ENCODE data around the gene ARRDC4. TPM values are rescaled to one million over a fixed set of nuclear protein-coding genes. Genes with fewer than 3 reads are reported as not detected.

Gene ARRDC4
- polyA plus RNA-seq, 1 of the 3 experiments (the other 2 are of a cell fraction): 2.3 TPM

DNA sequence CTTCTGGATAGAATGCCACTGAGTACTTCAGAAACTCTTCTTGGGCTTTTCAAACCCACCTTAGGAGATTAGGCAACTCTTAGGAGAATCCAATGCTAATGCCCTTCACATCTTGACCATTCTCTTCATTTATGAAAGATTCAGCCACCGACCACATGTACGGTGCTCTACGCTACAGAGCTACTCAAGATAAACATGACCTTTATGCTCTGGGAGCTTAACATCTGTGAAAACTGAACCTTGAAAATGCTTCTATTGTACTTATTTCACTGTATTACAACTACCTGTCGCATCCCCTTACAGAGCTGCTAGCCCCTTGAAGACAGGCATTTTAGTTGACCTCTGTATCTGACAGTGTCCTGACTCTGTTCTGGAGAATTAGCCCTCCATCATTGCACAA, 19.5 kb upstream of the ARRDC4 start:
- Histone ChIP-seq H3K79me2 (ENCODE audit: insufficient read depth) (no peaks in the 10 kb centered on the region), H3K9ac (no peak overlapping the region), H3K27me3 (ENCODE audit: insufficient read depth) (peaks cover 10% of the 10 kb centered on the region; the same call in 1 of the 2 replicates), H3K4me2 (no peak overlapping the region), H2AFZ (ENCODE audit: low read depth) (no peak overlapping the region), H3K4me1 (ENCODE audit: control insufficient read depth in 1 of 2, insufficient read depth in 2 of 2, low read depth in 1 of 2, low read length in 1 of 2) (no peaks in the 10 kb centered on the region), H4K20me1 (ENCODE audit: insufficient read depth) (no peaks in the 10 kb centered on the region), H3K9me3 (no peaks in the 10 kb centered on the region), H3K9me2 (no peaks in the 10 kb centered on the region), H3F3A (replicated peaks; ENCODE audit: insufficient read depth) (no peaks in the 10 kb centered on the region), H3K36me3 (replicated peaks in 1 of 2; ENCODE audit: control insufficient read depth in 1 of 2, insufficient read depth in 2 of 2, low read length in 1 of 2) (no peaks in the 10 kb centered on the region), H3K27ac (ENCODE audit: low read depth in 2 of 2, low read length in 1 of 2) (no peak overlapping the region), H3K4me3 (ENCODE audit: low read depth in 2 of 2, low read length in 1 of 2) (no peak overlapping the region)
- 70% methylated on average over 4 of the region's 4 CpGs for WGBS (ENCODE audit: low lambda C conversion rate)
- POLR2A ChIA-PET: no interaction called here
- TF ChIP-seq EZH2phosphoT487 (IDR thresholded peaks at IDR 0.05; ENCODE audit: borderline replicate concordance, low read depth) (no peak), FOSL2 (IDR thresholded peaks at IDR 0.05; ENCODE audit: borderline replicate concordance, low read depth) (no peak)
- TF ChIP-seq, protein P1, sequence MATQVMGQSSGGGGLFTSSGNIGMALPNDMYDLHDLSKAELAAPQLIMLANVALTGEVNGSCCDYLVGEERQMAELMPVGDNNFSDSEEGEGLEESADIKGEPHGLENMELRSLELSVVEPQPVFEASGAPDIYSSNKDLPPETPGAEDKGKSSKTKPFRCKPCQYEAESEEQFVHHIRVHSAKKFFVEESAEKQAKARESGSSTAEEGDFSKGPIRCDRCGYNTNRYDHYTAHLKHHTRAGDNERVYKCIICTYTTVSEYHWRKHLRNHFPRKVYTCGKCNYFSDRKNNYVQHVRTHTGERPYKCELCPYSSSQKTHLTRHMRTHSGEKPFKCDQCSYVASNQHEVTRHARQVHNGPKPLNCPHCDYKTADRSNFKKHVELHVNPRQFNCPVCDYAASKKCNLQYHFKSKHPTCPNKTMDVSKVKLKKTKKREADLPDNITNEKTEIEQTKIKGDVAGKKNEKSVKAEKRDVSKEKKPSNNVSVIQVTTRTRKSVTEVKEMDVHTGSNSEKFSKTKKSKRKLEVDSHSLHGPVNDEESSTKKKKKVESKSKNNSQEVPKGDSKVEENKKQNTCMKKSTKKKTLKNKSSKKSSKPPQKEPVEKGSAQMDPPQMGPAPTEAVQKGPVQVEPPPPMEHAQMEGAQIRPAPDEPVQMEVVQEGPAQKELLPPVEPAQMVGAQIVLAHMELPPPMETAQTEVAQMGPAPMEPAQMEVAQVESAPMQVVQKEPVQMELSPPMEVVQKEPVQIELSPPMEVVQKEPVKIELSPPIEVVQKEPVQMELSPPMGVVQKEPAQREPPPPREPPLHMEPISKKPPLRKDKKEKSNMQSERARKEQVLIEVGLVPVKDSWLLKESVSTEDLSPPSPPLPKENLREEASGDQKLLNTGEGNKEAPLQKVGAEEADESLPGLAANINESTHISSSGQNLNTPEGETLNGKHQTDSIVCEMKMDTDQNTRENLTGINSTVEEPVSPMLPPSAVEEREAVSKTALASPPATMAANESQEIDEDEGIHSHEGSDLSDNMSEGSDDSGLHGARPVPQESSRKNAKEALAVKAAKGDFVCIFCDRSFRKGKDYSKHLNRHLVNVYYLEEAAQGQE (IDR thresholded peaks at IDR 0.05; ENCODE audit: low read depth, low read length): no peak
- CTCF ChIA-PET: no interaction called here
- DNase-seq: no peak

DNA sequence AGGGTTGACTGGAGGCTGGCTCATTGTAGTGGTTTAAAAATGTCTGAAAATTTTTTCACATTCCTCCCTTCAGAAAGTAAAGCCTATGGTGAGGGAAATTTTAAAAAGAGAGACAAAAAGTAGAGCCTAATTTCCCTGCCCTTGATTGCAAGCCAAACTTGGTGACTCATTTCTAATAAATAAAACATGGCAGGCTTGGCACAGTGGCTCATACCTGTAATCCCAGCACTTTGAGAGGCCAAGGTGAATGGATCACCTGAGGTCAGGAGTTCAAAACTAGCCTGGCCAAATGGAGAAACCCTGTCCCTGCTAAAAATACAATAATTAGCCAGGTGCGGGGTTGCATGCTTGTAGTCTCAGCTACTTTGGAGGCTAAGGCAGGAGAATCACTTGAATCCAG, 18.9 kb upstream of the ARRDC4 start:
- TF ChIP-seq, protein P2, sequence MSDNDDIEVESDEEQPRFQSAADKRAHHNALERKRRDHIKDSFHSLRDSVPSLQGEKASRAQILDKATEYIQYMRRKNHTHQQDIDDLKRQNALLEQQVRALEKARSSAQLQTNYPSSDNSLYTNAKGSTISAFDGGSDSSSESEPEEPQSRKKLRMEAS (IDR thresholded peaks at IDR 0.05; ENCODE audit: low read depth): no peak
- TF ChIP-seq POLR2AphosphoS5 (IDR thresholded peaks at IDR 0.05; ENCODE audit: low read depth, low read length) (no peak), RXRA (IDR thresholded peaks at IDR 0.05; ENCODE audit: borderline replicate concordance, low read depth) (no peak), EP300 (IDR thresholded peaks at IDR 0.05; ENCODE audit: borderline replicate concordance in 1 of 2, low read depth in 1 of 2, low read length in 1 of 2) (no peak), GATA2 (CRISPR knock-in tag; IDR thresholded peaks at IDR 0.05) (no peak), FOXM1 (IDR thresholded peaks at IDR 0.05; ENCODE audit: low read depth) (no peak), RCOR1 (IDR thresholded peaks at IDR 0.05; ENCODE audit: low read length) (no peak), MXI1 (IDR thresholded peaks at IDR 0.05; ENCODE audit: low read depth, low read length) (no peak)
- TF ChIP-seq, protein P1 (IDR thresholded peaks at IDR 0.05; ENCODE audit: low read depth, low read length): no peak
- TF ChIP-seq, protein P3, sequence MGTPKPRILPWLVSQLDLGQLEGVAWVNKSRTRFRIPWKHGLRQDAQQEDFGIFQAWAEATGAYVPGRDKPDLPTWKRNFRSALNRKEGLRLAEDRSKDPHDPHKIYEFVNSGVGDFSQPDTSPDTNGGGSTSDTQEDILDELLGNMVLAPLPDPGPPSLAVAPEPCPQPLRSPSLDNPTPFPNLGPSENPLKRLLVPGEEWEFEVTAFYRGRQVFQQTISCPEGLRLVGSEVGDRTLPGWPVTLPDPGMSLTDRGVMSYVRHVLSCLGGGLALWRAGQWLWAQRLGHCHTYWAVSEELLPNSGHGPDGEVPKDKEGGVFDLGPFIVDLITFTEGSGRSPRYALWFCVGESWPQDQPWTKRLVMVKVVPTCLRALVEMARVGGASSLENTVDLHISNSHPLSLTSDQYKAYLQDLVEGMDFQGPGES (IDR thresholded peaks at IDR 0.05; ENCODE audit: low read depth, low read length): no peak
- Histone ChIP-seq H3K79me2 (ENCODE audit: insufficient read depth) (no peaks in the 10 kb centered on the region), H3K9ac (no peak overlapping the region), H3K27ac (ENCODE audit: low read depth in 2 of 2, low read length in 1 of 2) (no peak overlapping the region), H3K4me1 (ENCODE audit: control insufficient read depth in 1 of 2, insufficient read depth in 2 of 2, low read depth in 1 of 2, low read length in 1 of 2) (no peaks in the 10 kb centered on the region), H3K27me3 (ENCODE audit: insufficient read depth) (peaks cover 10% of the 10 kb centered on the region; the same call in 1 of the 2 replicates), H3K9me2 (no peaks in the 10 kb centered on the region), H2AFZ (ENCODE audit: low read depth) (no peak overlapping the region), H3K9me3 (no peaks in the 10 kb centered on the region), H3F3A (replicated peaks; ENCODE audit: insufficient read depth) (no peaks in the 10 kb centered on the region), H3K4me3 (ENCODE audit: low read depth in 2 of 2, low read length in 1 of 2) (no peak overlapping the region), H4K20me1 (ENCODE audit: insufficient read depth) (no peaks in the 10 kb centered on the region), H3K36me3 (replicated peaks in 1 of 2; ENCODE audit: control insufficient read depth in 1 of 2, insufficient read depth in 2 of 2, low read length in 1 of 2) (no peaks in the 10 kb centered on the region), H3K4me2 (no peak overlapping the region)
- 7% methylated on average over 1 of the region's 1 CpG for WGBS (ENCODE audit: low lambda C conversion rate)
- DNase-seq: no peak
- ChIA-PET CTCF (no interaction called here), POLR2A (no interaction called here)
